ENCODE results near the gene BUD31. TPM values are rescaled to one million over a fixed set of nuclear protein-coding genes. Genes with fewer than 3 reads are reported as not detected.

The BUD31 gene
- total and polyA plus RNA-seq, 10 of the 15 experiments (the other 5 are each of a cell fraction or from before 2014, with no cell fraction given) = 74.2 to 317 (median 130) TPM

DNA sequence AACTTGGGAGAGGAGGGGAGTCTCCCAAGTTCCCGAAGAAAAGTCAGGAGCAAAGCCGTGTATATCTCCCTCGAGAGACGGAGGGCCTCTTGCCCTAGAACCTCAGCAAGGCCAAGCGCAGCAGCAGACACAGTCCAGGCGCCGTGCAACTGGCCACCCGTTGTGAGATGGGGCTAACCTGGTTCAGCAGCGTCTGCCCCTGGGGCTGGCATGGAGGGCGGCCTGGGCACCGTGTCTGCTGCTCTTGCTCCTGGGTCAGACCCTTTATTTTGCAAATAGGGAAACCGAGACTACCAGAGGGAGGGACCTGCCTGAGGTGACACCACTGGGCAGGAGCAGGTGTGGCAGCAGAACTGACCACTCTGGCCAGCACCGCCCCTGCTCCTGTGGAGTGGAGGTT lies 43.8 kb downstream of the BUD31 start:
- in situ Hi-C loops (cut with MboI) = no loop called here
- Histone ChIP-seq H2AFZ (ENCODE audit: control insufficient read depth, low read depth, low read length) (no peak overlapping the region), H3K4me1 (ENCODE audit: control insufficient read depth, insufficient read depth, low read length) (no peaks in the 10 kb centered on the region), H3K27ac (ENCODE audit: control insufficient read depth, insufficient read depth) (no peak overlapping the region), H3K27me3 (replicated peaks in 1 of 2; ENCODE audit: control insufficient read depth in 2 of 2, insufficient read depth in 2 of 2, low read length in 1 of 2) (no peaks in the 10 kb centered on the region), H3K4me2 (ENCODE audit: control insufficient read depth, insufficient read depth) (no peak overlapping the region), H3K9ac (ENCODE audit: control insufficient read depth, insufficient read depth, low read length) (no peak overlapping the region), H3K9me3 (replicated peaks; ENCODE audit: control insufficient read depth, insufficient read depth, low read length) (no peaks in the 10 kb centered on the region), H3K79me2 (ENCODE audit: control insufficient read depth, insufficient read depth, low read length) (no peaks in the 10 kb centered on the region), H4K20me1 (ENCODE audit: control insufficient read depth, insufficient read depth) (no peaks in the 10 kb centered on the region), H3K4me3 (no peak overlapping the region), H3K36me3 (ENCODE audit: control insufficient read depth in 2 of 2, insufficient read depth in 2 of 2, low read length in 1 of 2) (peaks cover 41 to 51% of the 10 kb centered on the region in 2 experiments)
- DNase-seq (ENCODE audit: low read depth, low spot score) (no peak), FAIRE-seq (no peak), ATAC-seq (no peak)
- ChIA-PET SMC1A (ENCODE audit: uncharacterized antibody, unreplicated experiment) (no interaction called here), RAD21 (ENCODE audit: unreplicated experiment) (no interaction called here), CTCF (no interaction called here), POLR2A (no interaction called here)
- no TSS peak for BruUV-seq (replicated peaks)
- 90% methylated on average over 13 of the region's 13 CpGs for WGBS (ENCODE audit: insufficient coverage, insufficient replicate concordance, low lambda C conversion rate, missing lambda C conversion rate)
- TF ChIP-seq LARP7 (IDR thresholded peaks at IDR 0.05) = no peak
- TF ChIP-seq ESRRA (IDR thresholded peaks at IDR 0.05; ENCODE audit: low read length) = no peak
- no peak for TF ChIP-seq IRF3 (IDR thresholded peaks at IDR 0.05)
- TF ChIP-seq IRF5 (IDR thresholded peaks at IDR 0.05; ENCODE audit: borderline replicate concordance) = no peak
- TF ChIP-seq CHD2 (IDR thresholded peaks at IDR 0.05; ENCODE audit: borderline replicate concordance, low read depth, low read length) = no peak
- no peak for TF ChIP-seq PML (IDR thresholded peaks at IDR 0.05; ENCODE audit: low read length)
- TF ChIP-seq MTA2 (IDR thresholded peaks at IDR 0.05; ENCODE audit: low read depth) = no peak
- no peak for TF ChIP-seq ATF7 (IDR thresholded peaks at IDR 0.05; ENCODE audit: low read depth)
- TF ChIP-seq, protein P1, sequence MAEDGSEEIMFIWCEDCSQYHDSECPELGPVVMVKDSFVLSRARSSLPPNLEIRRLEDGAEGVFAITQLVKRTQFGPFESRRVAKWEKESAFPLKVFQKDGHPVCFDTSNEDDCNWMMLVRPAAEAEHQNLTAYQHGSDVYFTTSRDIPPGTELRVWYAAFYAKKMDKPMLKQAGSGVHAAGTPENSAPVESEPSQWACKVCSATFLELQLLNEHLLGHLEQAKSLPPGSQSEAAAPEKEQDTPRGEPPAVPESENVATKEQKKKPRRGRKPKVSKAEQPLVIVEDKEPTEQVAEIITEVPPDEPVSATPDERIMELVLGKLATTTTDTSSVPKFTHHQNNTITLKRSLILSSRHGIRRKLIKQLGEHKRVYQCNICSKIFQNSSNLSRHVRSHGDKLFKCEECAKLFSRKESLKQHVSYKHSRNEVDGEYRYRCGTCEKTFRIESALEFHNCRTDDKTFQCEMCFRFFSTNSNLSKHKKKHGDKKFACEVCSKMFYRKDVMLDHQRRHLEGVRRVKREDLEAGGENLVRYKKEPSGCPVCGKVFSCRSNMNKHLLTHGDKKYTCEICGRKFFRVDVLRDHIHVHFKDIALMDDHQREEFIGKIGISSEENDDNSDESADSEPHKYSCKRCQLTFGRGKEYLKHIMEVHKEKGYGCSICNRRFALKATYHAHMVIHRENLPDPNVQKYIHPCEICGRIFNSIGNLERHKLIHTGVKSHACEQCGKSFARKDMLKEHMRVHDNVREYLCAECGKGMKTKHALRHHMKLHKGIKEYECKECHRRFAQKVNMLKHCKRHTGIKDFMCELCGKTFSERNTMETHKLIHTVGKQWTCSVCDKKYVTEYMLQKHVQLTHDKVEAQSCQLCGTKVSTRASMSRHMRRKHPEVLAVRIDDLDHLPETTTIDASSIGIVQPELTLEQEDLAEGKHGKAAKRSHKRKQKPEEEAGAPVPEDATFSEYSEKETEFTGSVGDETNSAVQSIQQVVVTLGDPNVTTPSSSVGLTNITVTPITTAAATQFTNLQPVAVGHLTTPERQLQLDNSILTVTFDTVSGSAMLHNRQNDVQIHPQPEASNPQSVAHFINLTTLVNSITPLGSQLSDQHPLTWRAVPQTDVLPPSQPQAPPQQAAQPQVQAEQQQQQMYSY (CRISPR knock-in tag; IDR thresholded peaks at IDR 0.05) = no peak
- no peak for TF ChIP-seq FOXK2 (IDR thresholded peaks at IDR 0.05)
- TF ChIP-seq TCF12 (IDR thresholded peaks at IDR 0.05; ENCODE audit: low read depth, low read length) = no peak
- no peak for TF ChIP-seq STAT3 (IDR thresholded peaks at IDR 0.05; ENCODE audit: low read depth, low read length)
- TF ChIP-seq ZNF207 (IDR thresholded peaks at IDR 0.05; ENCODE audit: borderline replicate concordance) = no peak
- TF ChIP-seq RAD21 (IDR thresholded peaks at IDR 0.05; ENCODE audit: insufficient read depth, low read depth, low read length) = no peak
- TF ChIP-seq STAT1 (conservative IDR thresholded peaks at IDR 0.05) = no peak
- no peak for TF ChIP-seq SP1 (IDR thresholded peaks at IDR 0.05; ENCODE audit: low read depth, low read length)
- intact Hi-C loops (cut with micrococcal nuclease; ENCODE audit: unreplicated experiment) = no loop called here
